GM18502 (cell line): ENCODE measurements around the gene PAGR1.
"Not testable (repeated sequence)": the region's sequence is repeated elsewhere in the genome, so short reads cannot be mapped to it uniquely, and the experiment has no call there.

ENCODE experiments used
- ATAC-seq: cut with Tn5 transposase; IDR thresholded peaks from one replicate; pipeline ENCODE4 v1.9.1; 2021; ENCODE audit warnings: mild to moderate bottlenecking; ENCODE audit not compliant: unreplicated experiment, poor library complexity

Gene PAGR1

DNA sequence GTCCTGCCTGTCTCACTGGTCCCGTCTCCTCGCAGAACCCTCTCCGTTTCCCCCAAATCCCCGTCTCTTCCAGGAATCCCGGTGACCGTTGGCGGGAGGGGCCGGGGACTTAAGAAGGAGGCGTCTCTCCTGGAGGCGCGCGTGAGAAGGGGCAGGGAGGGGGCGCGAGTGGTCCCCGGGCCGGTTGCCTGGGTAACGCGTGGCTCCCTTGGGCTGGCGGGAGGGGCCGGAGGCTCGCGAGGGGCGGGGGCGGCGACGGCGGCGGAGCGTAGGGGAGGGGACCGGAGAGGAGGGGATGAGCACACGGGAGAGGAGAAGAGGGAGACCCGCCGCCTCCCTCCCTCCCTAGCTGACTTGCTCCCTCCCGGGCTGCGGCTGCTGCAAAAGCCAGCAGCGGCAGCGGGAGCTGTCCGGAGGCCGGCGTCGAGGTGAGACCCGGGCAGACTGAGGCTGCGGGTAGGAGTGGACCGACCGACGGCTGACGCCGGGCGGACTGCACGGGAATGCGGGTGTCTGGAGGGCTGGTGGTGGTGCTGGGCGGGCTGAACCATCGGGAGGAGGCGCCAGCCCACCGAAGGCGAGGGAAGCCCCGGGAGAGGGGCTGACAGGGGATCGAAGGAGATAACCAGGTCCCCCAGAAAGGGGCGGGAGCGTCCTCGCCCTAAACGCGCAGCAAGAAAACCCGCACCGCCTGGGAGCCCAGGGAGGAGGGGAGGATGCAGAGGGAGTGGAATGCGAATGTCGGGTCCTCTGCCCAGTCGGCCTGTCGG lies 3.9 kb upstream of the PAGR1 start, which contains the start of gene PRRT2:
PRRT2 (plus strand) TSS at position 298 of the 770 bp plus-strand sequence. CDS start 862 bp downstream, outside the sequence.
- ATAC-seq, result no peak

DNA sequence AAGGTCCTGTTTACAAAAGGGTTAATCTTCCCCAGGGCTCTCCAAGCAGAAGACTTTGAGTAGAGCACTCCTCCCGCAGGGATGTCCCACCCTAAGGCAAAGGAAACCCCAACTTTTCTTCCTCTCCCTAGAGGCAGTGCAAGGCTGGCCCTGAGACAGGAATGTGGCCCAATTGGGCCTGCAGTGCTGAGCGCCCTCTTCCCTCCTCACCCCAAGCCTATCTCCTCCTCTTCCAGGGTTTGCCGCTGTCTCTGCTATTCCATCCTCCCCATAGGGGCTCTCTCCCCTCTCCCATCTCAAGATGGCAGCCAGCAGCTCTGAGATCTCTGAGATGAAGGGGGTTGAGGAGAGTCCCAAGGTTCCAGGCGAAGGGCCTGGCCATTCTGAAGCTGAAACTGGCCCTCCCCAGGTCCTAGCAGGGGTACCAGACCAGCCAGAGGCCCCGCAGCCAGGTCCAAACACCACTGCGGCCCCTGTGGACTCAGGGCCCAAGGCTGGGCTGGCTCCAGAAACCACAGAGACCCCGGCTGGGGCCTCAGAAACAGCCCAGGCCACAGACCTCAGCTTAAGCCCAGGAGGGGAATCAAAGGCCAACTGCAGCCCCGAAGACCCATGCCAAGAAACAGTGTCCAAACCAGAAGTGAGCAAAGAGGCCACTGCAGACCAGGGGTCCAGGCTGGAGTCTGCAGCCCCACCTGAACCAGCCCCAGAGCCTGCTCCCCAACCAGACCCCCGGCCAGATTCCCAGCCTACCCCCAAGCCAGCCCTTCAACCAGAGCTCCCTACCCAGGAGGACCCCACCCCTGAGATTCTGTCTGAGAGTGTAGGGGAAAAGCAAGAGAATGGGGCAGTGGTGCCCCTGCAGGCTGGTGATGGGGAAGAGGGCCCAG lies 3.0 kb upstream of the PAGR1 start:
- ATAC-seq, result no peak

DNA sequence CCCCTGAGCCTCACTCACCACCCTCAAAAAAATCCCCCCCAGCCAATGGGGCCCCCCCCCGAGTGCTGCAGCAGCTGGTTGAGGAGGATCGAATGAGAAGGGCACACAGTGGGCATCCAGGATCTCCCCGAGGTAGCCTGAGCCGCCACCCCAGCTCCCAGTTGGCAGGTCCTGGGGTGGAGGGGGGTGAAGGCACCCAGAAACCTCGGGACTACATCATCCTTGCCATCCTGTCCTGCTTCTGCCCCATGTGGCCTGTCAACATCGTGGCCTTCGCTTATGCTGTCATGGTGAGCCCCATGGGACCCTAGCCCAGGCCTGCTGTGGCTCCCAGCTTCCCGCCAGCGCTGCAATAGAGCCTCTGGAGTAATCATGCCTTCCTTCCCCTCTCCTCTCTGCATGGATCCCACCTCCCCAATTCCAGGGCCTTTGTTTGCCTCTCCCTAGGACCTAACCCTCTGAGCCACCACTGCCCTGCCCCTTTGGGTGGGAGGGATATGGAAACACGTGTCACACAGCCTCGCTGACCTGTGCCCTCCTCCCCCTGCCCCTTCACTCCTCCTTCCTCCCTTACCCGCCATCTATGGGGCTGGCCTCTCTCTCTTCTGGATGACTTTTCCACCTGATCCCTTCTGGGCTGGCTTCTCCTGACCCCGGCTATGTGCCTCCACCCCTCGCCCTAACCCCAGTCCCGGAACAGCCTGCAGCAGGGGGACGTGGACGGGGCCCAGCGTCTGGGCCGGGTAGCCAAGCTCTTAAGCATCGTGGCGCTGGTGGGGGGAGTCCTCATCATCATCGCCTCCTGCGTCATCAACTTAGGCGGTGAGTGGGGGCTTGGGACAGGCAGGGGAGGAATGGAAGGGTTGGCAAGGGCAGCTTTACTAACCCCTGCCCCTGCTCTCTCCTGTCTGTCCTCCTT lies 2.0 kb upstream of the PAGR1 start:
- ATAC-seq, result no peak

DNA sequence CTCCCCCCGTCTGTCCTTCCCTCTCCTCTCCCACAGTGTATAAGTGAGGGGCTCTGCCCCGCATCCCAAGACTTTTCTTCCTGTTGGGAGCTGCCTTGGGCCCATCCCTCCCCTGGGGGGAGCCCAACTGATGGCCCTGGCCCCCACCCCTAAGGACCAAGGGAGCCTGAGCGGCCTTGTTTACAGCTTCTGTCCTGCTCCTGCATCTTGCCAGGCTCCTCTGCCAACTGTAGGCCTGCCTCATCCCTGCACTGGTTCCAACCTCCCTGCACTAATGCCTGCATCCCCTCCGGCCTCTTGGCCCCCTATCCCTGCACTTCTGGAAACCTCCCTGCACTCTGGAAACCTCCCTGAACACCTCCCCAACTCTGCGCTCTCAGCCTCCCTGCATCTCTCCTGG lies 1.4 kb upstream of the PAGR1 start:
- ATAC-seq, result no peak

DNA sequence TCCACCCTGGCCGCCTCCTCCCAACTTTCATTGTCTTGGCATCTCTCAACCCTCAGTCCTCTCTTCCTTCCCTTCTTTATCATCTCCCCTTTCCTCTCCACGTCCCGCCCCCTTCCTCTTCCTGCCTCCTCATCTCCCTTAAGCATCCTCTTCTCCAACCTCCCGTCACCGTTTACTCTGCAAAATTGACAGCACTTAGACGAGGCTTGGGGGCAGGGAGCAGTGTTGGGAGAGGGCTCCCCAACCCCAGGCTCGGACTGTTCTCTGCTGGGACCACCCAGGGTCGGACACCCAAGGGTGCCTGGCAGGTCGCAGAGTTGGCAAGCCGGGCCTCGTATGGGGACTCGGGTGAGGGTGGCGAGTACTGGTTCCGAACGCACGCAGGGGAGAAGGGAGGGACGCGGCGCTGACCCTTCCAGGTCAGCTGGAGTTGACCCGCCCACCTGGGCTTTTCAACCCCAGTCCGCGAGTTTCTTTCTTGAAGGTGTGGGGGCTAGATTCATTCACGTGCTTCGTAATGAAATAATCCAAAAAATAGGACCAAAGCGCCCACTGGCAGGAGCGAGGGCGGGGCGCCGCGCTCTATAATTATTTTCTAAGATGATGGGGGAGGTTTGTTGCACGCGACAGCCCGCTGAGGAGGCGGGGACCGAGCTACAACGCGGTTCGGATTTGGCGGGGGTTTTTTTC lies 775 bp upstream of the PAGR1 start:
- ATAC-seq, result no peak

DNA sequence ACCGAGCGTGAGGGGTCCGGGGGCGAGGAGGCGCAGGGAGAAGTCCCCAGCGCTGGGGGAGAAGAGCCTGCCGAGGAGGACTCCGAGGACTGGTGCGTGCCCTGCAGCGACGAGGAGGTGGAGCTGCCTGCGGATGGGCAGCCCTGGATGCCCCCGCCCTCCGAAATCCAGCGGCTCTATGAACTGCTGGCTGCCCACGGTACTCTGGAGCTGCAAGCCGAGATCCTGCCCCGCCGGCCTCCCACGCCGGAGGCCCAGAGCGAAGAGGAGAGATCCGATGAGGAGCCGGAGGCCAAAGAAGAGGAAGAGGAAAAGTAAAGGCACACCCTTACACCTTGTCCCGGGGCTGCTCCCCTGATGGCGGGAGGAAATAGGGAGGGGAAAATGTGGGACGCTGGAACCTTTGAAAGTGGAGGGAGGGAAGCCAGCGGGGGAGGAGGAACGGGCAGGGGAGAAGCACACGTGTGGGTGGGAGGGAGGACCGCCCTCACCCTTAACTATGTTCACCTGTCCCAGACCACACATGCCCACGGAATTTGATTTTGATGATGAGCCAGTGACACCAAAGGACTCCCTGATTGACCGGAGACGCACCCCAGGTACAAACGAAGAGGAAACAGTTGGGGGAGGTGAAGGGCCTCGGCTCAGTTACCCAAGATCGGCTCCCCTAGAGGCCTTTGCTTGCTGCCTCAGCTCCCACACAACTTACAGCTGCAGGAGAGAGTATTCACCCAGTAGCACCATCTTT lies 916 bp downstream of the PAGR1 start:
- ATAC-seq, result peak; percentile 13

DNA sequence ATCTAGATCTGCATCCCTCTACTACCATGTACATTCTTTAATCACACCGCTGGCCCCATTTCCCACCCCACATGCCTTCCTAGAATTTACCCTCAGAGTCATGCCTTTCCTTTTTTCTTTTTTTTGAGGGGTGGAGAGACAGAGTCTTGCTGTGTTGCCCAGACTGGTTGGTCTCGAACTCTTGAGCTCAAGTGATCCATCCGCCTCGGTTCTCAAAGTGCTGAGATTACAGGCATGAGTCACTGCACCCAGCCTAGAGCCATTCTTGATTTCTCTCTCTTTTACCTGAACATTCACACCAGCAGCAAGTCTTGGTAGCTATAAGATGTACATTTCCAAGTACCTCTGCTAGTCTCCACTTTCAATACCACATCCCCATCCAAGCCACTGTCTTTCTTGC lies 2.1 kb downstream of the PAGR1 start:
- ATAC-seq, result no peak

DNA sequence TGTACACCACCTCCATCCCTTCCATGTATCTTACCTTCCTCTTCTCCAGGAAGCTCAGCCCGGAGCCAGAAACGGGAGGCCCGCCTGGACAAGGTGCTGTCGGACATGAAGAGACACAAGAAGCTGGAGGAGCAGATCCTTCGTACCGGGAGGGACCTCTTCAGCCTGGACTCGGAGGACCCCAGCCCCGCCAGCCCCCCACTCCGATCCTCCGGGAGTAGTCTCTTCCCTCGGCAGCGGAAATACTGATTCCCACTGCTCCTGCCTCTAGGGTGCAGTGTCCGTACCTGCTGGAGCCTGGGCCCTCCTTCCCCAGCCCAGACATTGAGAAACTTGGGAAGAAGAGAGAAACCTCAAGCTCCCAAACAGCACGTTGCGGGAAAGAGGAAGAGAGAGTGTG lies 3.6 kb downstream of the PAGR1 start:
- ATAC-seq, result no peak

DNA sequence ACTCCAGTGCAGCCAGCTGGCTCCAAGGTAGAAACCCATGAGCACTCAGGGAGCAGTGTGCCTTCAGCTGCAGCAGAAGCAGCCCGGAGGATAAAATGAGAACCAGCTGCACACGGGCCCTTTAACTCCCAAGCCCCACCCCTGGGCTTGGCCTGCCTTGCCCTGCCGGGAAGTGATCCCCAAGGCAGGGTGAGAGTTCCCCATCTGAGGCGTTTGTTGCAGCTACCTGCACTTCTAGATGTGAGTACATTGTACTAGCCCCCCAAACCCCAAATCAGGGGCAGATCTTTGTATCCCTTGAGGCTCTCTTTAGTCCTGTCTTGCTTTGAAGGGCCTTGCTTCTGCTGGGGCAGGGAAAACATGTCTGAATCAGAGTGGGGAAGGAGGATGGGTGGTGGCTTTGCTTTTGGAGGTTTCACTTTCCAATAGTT lies 4.3 kb downstream of the PAGR1 start, which contains the start of gene MVP:
MVP (plus strand) TSS at position 192 of the 431 bp plus-strand sequence. CDS start 10,088 bp downstream, outside the sequence.
- ATAC-seq, result peak; percentile 21

DNA sequence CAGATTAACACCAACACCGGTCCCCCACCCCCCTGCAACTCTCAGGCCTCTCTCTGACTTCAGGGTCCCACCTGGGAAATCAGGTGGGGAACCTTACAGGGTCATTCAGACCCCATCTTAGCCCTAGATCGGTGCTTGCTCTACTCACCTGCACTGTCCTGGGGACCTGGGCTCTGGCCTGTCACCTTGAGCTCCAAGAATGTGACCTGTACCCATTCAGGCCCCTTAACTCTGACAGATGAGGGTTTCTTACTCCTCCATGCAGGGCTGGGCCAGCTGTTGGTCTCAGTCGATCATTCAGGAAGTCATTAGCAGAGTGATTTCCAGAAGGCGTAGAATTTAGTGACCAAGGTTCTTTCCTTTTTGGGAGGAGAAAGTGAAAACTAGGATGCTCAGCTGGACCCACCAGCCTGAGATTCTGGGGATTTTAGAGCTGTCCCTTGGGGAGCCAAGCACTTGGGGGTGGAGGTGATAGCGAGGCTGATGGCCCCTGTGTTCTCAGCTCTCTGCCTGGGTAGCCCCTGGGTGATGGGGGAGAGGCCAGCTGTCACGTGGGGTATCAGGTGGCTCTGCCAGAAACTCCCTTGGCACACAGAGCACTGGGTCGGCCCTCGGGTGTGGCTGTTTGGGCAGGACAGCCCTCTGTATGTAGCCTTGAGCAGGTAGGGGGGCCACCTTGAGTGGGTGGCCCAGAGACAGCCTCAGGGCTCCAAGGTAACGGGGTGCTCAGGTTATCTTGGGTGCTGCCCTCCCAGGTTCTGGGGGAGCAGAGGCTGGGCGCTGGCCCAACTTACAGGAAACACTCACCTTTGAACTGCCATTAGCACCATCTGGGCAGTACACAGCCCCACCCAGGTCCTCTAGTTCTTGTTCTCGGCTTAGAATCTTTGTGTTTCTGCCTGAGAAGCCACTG lies 5.0 kb downstream of the PAGR1 start:
- ATAC-seq, result peak; percentile 54

DNA sequence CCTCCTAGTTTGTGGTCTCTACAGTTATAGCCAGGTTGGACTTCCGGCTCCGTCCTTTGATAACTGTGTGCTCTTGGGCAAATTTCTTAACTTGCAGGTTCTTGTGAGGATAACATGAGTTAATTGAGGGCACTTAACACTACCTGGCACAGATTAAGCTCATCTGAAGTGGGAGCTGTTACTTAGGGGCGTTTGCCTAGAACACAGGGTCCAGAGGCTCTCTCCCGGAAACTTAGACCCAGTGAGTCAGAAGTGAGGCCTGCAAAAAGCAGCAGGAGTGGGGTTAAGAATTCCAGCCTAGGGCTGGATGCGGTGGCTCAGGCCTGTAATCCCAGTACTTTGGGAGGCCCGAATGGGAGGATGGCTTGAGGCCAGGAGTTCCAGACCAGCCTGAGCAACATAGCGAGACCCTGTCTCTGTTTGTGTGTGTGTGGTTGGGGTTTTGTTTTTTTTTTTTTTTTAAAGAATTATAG lies 5.7 kb downstream of the PAGR1 start:
- no peak for ATAC-seq

DNA sequence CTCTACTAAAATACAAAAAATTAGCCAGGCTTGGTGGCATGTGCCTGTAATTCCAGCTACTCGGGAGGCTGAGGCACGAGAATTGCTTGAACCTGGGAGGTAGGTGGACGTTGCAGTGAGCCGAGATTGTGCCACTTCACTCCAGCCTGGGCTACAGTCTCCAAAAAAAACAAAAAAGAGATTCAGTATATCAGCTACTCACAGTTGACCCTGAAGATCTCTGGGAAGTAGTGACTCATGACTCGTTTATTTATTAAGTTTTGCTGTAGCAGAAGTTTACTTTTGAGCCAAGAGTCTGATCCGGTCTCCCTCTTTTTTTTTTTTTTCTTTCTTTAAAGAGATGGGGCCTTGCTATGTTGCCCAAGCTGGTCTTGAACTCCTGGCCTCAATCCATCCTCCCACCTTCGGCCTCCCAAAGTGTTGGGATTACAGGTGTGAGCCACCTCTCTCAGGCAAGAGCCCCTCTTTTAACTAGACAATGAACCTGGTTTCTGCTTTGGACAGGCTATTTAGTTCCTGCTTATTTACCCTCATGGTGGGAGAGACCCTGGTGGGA lies 8.7 kb downstream of the PAGR1 start:
- ATAC-seq, result no peak

DNA sequence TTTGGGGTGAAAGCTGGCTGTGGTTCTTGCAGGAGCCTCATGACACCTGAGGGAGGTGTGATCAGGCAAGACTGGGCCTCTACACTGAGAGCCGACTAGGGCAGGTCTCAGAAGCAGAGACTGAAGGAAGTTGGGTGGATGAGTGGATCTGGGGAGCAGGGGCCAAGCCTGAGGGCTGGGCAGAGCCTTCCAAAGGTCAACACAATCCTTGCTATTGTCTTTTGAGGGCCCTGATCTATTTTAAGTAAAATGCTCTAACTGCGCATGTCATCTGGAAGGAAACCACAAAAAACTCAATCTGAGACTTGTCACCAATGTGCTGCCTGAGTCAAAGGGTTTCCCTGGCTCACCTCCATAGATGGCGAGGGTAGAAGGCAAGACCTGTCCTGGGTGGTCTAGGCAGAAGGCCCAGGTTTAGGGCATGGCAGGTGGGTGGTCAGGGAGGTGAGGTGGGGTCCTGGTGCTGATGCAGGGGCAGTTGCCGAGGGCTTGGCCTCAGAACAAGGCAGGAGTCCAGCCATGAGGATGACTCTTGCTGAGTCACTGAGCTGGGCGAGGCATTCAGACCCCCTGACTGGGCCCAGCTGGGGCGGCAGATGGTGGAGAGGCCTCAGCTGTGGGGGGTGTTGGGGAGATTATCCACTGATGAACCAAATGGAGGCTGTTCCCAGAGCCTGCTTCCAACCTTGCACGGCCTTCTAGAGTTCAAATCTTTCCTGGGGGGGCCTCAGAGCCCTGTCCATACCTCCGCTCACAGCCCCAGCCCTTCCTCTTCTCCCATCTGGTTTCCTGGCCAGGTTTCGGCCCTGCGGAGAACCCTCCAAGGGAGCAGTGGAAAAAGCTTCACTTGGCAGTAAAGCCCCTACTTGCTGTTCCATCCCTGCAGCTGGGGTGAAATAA lies 9.4 kb downstream of the PAGR1 start:
- no peak for ATAC-seq

DNA sequence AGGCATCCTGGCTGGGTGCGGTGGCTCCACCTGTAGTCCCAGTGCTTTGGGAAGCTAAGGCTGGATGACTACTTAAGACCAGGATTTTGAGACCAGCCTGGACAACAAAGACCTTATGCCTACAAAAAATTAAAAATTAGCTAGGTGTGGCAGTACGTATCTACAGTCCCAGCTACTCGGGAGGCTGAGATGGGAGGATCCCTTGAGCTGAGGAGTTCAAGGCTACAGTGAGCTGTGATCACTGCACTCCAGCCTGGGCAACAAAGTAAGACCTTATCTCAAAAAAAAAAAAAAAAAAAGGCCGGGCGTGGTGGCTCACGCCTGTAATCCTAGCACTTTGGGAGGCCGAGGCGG lies 10.4 kb downstream of the PAGR1 start:
- no peak for ATAC-seq

DNA sequence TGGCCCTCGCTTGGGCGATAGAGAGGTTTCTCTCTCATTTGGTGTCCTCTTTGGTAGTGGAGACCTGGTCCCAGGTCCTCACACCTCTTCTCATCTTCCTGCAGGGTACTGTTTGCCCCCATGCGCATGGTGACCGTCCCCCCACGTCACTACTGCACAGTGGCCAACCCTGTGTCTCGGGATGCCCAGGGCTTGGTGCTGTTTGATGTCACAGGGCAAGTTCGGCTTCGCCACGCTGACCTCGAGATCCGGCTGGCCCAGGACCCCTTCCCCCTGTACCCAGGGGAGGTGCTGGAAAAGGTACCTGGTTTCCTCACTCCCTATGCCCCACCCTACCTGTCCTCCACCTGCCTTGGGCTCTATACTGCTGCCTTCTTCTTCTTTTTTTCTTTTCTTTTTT lies 14.8 kb downstream of the PAGR1 start:
- ATAC-seq, result no peak

DNA sequence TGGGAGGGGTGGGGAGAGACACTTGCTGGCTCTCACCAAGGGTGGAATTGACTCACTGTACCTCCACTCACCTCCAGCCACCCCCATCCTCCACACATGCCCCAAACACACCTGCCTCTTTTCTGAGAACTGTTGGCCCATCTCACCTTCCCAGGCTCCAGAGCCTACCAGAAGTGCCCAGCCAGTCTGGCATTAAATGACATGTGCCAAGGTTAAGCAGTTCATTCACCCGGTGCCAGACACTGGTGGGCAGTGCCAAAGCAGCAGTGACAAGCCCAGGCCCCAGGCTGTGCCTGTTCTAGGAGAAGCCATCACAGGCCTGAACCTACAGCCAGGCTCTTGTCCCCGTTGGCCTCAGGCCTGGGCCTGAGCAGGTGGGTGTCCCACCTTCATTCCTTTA lies 15.5 kb downstream of the PAGR1 start:
- no peak for ATAC-seq

DNA sequence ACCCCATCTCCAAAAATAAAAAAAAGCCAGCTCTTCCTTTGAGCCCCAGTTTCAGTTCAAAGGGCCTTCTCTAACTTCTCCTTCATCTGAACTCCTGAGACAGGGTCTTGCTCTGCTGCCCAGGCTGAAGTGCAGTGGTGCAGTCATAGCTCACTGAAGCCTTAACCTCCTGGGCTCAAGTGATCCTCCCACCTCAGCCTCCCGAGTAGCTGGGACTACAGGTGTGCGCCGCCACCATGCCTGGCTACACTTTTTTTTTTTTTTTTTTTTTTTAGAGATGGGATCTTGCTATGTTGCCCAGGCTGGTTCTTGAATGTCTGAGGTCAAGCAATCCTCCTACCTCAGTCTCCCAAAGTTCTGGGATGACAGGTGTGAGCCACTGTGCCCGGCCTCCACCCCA lies 17.3 kb downstream of the PAGR1 start:
- ATAC-seq, result not testable (repeated sequence)
